ENCODE data around the gene GABARAP. TPM values are rescaled to one million over a fixed set of nuclear protein-coding genes. Genes with fewer than 3 reads are reported as not detected.
A peak's percentile ranks its signal among the peaks of the same experiment; 100 is the strongest.

Gene GABARAP
- total and polyA plus RNA-seq, 2 of the 13 experiments (the other 11 are each of a cell fraction or from before 2014, with no cell fraction given) = 161 to 310 TPM

GRCh38 chr17:7235693-7236665, 6.3 kb downstream of the GABARAP start (continued):
- no peak for TF ChIP-seq PCBP1 (IDR thresholded peaks at IDR 0.05; ENCODE audit: borderline replicate concordance, low read depth, low read length)
- TF ChIP-seq ZNF549 (CRISPR knock-in tag; IDR thresholded peaks at IDR 0.05) = no peak
- peak; percentile 22 for TF ChIP-seq RBM22 (optimal IDR thresholded peaks at IDR 0.05; ENCODE audit: low read length)
- 0 out of 4 replicates have a peak, but pooled peaks of 1 of the 2 experiments have one; percentile 16 for TF ChIP-seq POLR2A (IDR thresholded peaks at IDR 0.05; ENCODE audit: insufficient read depth in 1 of 2, low read depth in 2 of 2, low read length in 2 of 2)
- TF ChIP-seq ZNF850 (CRISPR knock-in tag; conservative IDR thresholded peaks at IDR 0.05) = no peak
- TF ChIP-seq RBFOX2 (IDR thresholded peaks at IDR 0.05; ENCODE audit: low read depth, low read length) = 0 out of 2 replicates have a peak, but pooled peaks have one; percentile 16
- peak; percentile 59 for TF ChIP-seq FOSL2 (CRISPR knock-in tag; IDR thresholded peaks at IDR 0.05)
- TF ChIP-seq MNT (IDR thresholded peaks at IDR 0.05) = no peak
- no peak for TF ChIP-seq GTF2F1 (IDR thresholded peaks at IDR 0.05; ENCODE audit: low read length)
- no peak for TF ChIP-seq NFE2L1 (CRISPR knock-in tag; IDR thresholded peaks at IDR 0.05; ENCODE audit: borderline replicate concordance)
